HEK293 (cell line): Measurements from ENCODE around the gene RPL10.

ENCODE experiments used
- GLI2 ChIP-seq: fragments of 450-650 bp; formaldehyde crosslinking; IDR thresholded peaks from 2 replicates; pipeline ENCODE4; 2017; ENCODE audit warnings: missing biosample characterization, missing genetic modification characterization, low read depth, borderline replicate concordance
- HOXC10 ChIP-seq: sonication (generic); formaldehyde crosslinking; IDR thresholded peaks from 2 replicates; pipeline ENCODE4 v1.8.1; 2023; ENCODE audit warnings: mild to moderate bottlenecking, missing genetic modification reagents
- INSM2 ChIP-seq: fragments of 450-650 bp; formaldehyde crosslinking; IDR thresholded peaks from 2 replicates; pipeline ENCODE4 v1.5.1; 2016; ENCODE audit warnings: missing biosample characterization, missing genetic modification characterization
- KLF17 ChIP-seq: fragments of 450-650 bp; formaldehyde crosslinking; IDR thresholded peaks from 2 replicates; pipeline ENCODE4 v1.5.1; 2016; ENCODE audit warnings: missing biosample characterization, missing genetic modification characterization
- KLF7 ChIP-seq: fragments of 450-650 bp; formaldehyde crosslinking; IDR thresholded peaks from 2 replicates; pipeline ENCODE4 v1.5.1; 2016; ENCODE audit warnings: missing biosample characterization, missing genetic modification characterization, borderline replicate concordance
- MZF1 ChIP-seq: fragments of 450-650 bp; formaldehyde crosslinking; IDR thresholded peaks from 2 replicates; pipeline ENCODE4 v1.5.1; 2017; ENCODE audit warnings: missing biosample characterization, missing genetic modification characterization, borderline replicate concordance
- OVOL3 ChIP-seq: fragments of 450-650 bp; formaldehyde crosslinking; IDR thresholded peaks from 2 replicates; pipeline ENCODE4 v1.5.1; 2016; ENCODE audit warnings: missing biosample characterization, missing genetic modification characterization
- PRDM1 ChIP-seq: fragments of 450-650 bp; formaldehyde crosslinking; IDR thresholded peaks from 2 replicates; pipeline ENCODE4; 2016; ENCODE audit warnings: missing biosample characterization, missing genetic modification characterization
- PRDM10 ChIP-seq: fragments of 450-650 bp; formaldehyde crosslinking; IDR thresholded peaks from 2 replicates; pipeline ENCODE4 v1.5.1; 2016; ENCODE audit warnings: missing biosample characterization, missing genetic modification characterization
- SP2 ChIP-seq: fragments of 450-650 bp; formaldehyde crosslinking; IDR thresholded peaks from 2 replicates; pipeline ENCODE4 v1.5.1; 2016; ENCODE audit warnings: missing biosample characterization, missing genetic modification characterization
- TCF7L2 ChIP-seq: IDR thresholded peaks from 2 replicates; pipeline ENCODE4 v1.6.1; 2011; ENCODE audit warnings: low read depth, mild to moderate bottlenecking, inconsistent platforms, low read length, moderate library complexity, borderline replicate concordance
- ZNF10 ChIP-seq: fragments of 450-650 bp; formaldehyde crosslinking; IDR thresholded peaks from 2 replicates; pipeline ENCODE4 v1.5.1; 2017; ENCODE audit warnings: missing biosample characterization, missing genetic modification characterization
- ZNF112 ChIP-seq: fragments of 450-650 bp; formaldehyde crosslinking; IDR thresholded peaks from 2 replicates; pipeline ENCODE4 v1.5.0; 2017; ENCODE audit warnings: missing biosample characterization, missing genetic modification characterization
- ZNF132 ChIP-seq: fragments of 450-650 bp; formaldehyde crosslinking; IDR thresholded peaks from 2 replicates; pipeline ENCODE4 v1.5.1; 2017; ENCODE audit warnings: missing biosample characterization, missing genetic modification characterization, borderline replicate concordance
- ZNF133 ChIP-seq: fragments of 450-650 bp; formaldehyde crosslinking; IDR thresholded peaks from 2 replicates; pipeline ENCODE4 v1.5.1; 2016; ENCODE audit warnings: missing biosample characterization, missing genetic modification characterization
- ZNF146 ChIP-seq: fragments of 450-650 bp; formaldehyde crosslinking; IDR thresholded peaks from 2 replicates; pipeline ENCODE4 v1.5.1; 2016; ENCODE audit warnings: missing biosample characterization, missing genetic modification characterization
- ZNF155 ChIP-seq: fragments of 450-650 bp; formaldehyde crosslinking; IDR thresholded peaks from 2 replicates; pipeline ENCODE4 v1.5.1; 2016; ENCODE audit warnings: missing biosample characterization, missing genetic modification characterization
- ZNF174 ChIP-seq: fragments of 450-650 bp; formaldehyde crosslinking; IDR thresholded peaks from 2 replicates; pipeline ENCODE4 v1.5.0; 2017; ENCODE audit warnings: missing biosample characterization, mild to moderate bottlenecking, missing genetic modification characterization
- ZNF311 ChIP-seq: fragments of 450-650 bp; formaldehyde crosslinking; IDR thresholded peaks from 2 replicates; pipeline ENCODE4 v1.5.1; 2017; ENCODE audit warnings: missing biosample characterization, missing genetic modification characterization, borderline replicate concordance
- ZNF335 ChIP-seq: fragments of 450-650 bp; formaldehyde crosslinking; conservative IDR thresholded peaks from 2 replicates; pipeline ENCODE4 v1.5.1; 2016; ENCODE audit warnings: missing biosample characterization, missing genetic modification characterization
- ZNF341 ChIP-seq: fragments of 450-650 bp; formaldehyde crosslinking; IDR thresholded peaks from 2 replicates; pipeline ENCODE4; 2016; ENCODE audit warnings: low read depth, missing biosample characterization, missing genetic modification characterization
- ZNF48 ChIP-seq: fragments of 450-650 bp; formaldehyde crosslinking; IDR thresholded peaks from 2 replicates; pipeline ENCODE4 v1.5.1; 2016; ENCODE audit warnings: missing biosample characterization, missing genetic modification characterization
- ZNF513 ChIP-seq: fragments of 450-650 bp; IDR thresholded peaks from 2 replicates; pipeline ENCODE4 v1.5.1; 2018; ENCODE audit warnings: missing biosample characterization, missing genetic modification characterization
- ZNF521 ChIP-seq: fragments of 450-650 bp; formaldehyde crosslinking; IDR thresholded peaks from 2 replicates; pipeline ENCODE4 v1.5.1; 2017; ENCODE audit warnings: missing biosample characterization, mild to moderate bottlenecking, missing genetic modification characterization
- ZNF560 ChIP-seq: fragments of 450-650 bp; formaldehyde crosslinking; IDR thresholded peaks from 2 replicates; pipeline ENCODE4 v1.5.1; 2017; ENCODE audit warnings: missing biosample characterization, missing genetic modification characterization, borderline replicate concordance
- ZNF561 ChIP-seq: fragments of 450-650 bp; IDR thresholded peaks from 2 replicates; pipeline ENCODE4 v1.5.1; 2018; ENCODE audit warnings: missing biosample characterization, missing genetic modification characterization, borderline replicate concordance
- ZNF571 ChIP-seq: fragments of 450-650 bp; formaldehyde crosslinking; IDR thresholded peaks from 2 replicates; pipeline ENCODE4 v1.5.0; 2017; ENCODE audit warnings: missing biosample characterization, missing genetic modification characterization
- ZNF585B ChIP-seq: fragments of 450-650 bp; formaldehyde crosslinking; IDR thresholded peaks from 2 replicates; pipeline ENCODE4 v1.5.1; 2016; ENCODE audit warnings: missing biosample characterization, missing genetic modification characterization
- ZNF596 ChIP-seq: fragments of 450-650 bp; IDR thresholded peaks from 2 replicates; pipeline ENCODE4 v1.5.0; 2018; ENCODE audit warnings: missing biosample characterization, mild to moderate bottlenecking, missing genetic modification characterization, moderate library complexity
- ZNF623 ChIP-seq: fragments of 450-650 bp; formaldehyde crosslinking; IDR thresholded peaks from 2 replicates; pipeline ENCODE4 v1.5.1; 2016; ENCODE audit warnings: missing biosample characterization, missing genetic modification characterization
- ZNF629 ChIP-seq: fragments of 450-650 bp; formaldehyde crosslinking; IDR thresholded peaks from 2 replicates; pipeline ENCODE4 v1.5.1; 2017; ENCODE audit warnings: missing biosample characterization, missing genetic modification characterization
- ZNF664 ChIP-seq: fragments of 450-650 bp; formaldehyde crosslinking; IDR thresholded peaks from 2 replicates; pipeline ENCODE4 v1.5.1; 2016; ENCODE audit warnings: missing biosample characterization, missing genetic modification characterization
- ZNF776 ChIP-seq: fragments of 450-650 bp; formaldehyde crosslinking; IDR thresholded peaks from 2 replicates; pipeline ENCODE4 v1.5.0; 2017; ENCODE audit warnings: missing biosample characterization, missing genetic modification characterization, borderline replicate concordance
- ZNF785 ChIP-seq: fragments of 450-650 bp; formaldehyde crosslinking; IDR thresholded peaks from 2 replicates; pipeline ENCODE4 v1.5.1; 2016; ENCODE audit warnings: missing biosample characterization, missing genetic modification characterization
- ZSCAN18 ChIP-seq: fragments of 450-650 bp; formaldehyde crosslinking; IDR thresholded peaks from 2 replicates; pipeline ENCODE4 v1.5.1; 2016; ENCODE audit warnings: missing biosample characterization, missing genetic modification characterization

RPL10 gene

GRCh38 chrX:154375156-154375504, 23.0 kb upstream of the RPL10 start (continued):
- no peak for TF ChIP-seq KLF17 (tag by site-specific recombination)
- TF ChIP-seq GLI2 (tag by site-specific recombination): no peak
- no peak for TF ChIP-seq ZNF311 (tag by site-specific recombination)
- TF ChIP-seq ZNF776: no peak
- TF ChIP-seq INSM2: no peak
- no peak for TF ChIP-seq ZNF623
- no peak for TF ChIP-seq SP2 (tag by site-specific recombination)
- TF ChIP-seq ZNF513 (tag by site-specific recombination): no peak
- TF ChIP-seq ZNF174 (tag by site-specific recombination): no peak
- no peak for TF ChIP-seq HOXC10 (CRISPR knock-in tag)
- no peak for TF ChIP-seq PRDM1 (tag by site-specific recombination)
- peak; percentile 32; the same call in 1 of the 2 replicates for TF ChIP-seq PRDM10 (tag by site-specific recombination)
- TF ChIP-seq ZNF335 (tag by site-specific recombination): peak; percentile 55
- no peak for TF ChIP-seq TCF7L2
- no peak for TF ChIP-seq ZNF521 (tag by site-specific recombination)
- no peak for TF ChIP-seq ZNF561 (tag by site-specific recombination)
- no peak for TF ChIP-seq ZNF341
- no peak for TF ChIP-seq MZF1
- no peak for TF ChIP-seq ZNF664 (tag by site-specific recombination)
- TF ChIP-seq ZNF155 (tag by site-specific recombination): no peak
- no peak for TF ChIP-seq OVOL3 (tag by site-specific recombination)
- no peak for TF ChIP-seq ZNF132 (tag by site-specific recombination)
- TF ChIP-seq KLF7 (tag by site-specific recombination): no peak
- TF ChIP-seq ZNF629: no peak
- no peak for TF ChIP-seq ZNF112 (tag by site-specific recombination)
- no peak for TF ChIP-seq ZNF48
- TF ChIP-seq ZNF571 (tag by site-specific recombination): no peak
- TF ChIP-seq ZNF560: no peak
- TF ChIP-seq ZNF133 (tag by site-specific recombination): no peak
- no peak for TF ChIP-seq ZNF596 (tag by site-specific recombination)
- TF ChIP-seq ZNF585B (tag by site-specific recombination): no peak
- TF ChIP-seq ZNF10: no peak
- TF ChIP-seq ZNF146 (tag by site-specific recombination): no peak
- no peak for TF ChIP-seq ZSCAN18 (tag by site-specific recombination)
- TF ChIP-seq ZNF785 (tag by site-specific recombination): no peak
